ENCODE measurements around the gene NOL11. TPM values are rescaled to one million over a fixed set of nuclear protein-coding genes. Genes with fewer than 3 reads are reported as not detected.

NOL11 gene
- total RNA-seq, 1 donor from 2014 or later: 22.0 TPM

DNA sequence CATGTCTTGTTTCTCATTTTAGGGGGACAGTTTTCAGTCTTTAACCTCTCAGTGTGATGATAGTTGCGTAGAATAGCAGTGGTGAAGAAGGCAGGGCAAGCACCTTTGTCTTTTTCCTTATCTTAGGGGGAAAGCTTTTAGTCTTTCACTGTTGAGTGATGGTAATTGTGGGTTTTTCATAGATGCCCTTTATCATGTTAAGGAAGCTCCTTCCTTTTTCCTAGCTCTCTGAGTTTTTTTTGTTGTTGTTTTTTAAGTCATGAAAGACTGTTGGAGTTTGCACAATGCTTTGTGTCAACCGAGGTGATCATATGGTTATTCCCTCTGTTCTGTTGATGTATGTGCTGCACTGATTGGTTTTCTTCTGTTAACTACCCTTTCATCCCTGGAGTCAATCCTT lies 15.7 kb downstream of the NOL11 start:
- Histone ChIP-seq H3K27ac (no peak overlapping the region), H3K4me3 (no peak overlapping the region), H3K27me3 (no peaks in the 10 kb centered on the region), H3K9me3 (no peaks in the 10 kb centered on the region), H3K4me1 (no peaks in the 10 kb centered on the region), H3K36me3 (peaks cover 63 to 78% of the 10 kb centered on the region in 2 donors)
- DNase-seq (ENCODE audit: low spot score in 2 of 2): no peak
- intact Hi-C loops (cut with DNase I): no loop called here
- TF ChIP-seq, protein P1, sequence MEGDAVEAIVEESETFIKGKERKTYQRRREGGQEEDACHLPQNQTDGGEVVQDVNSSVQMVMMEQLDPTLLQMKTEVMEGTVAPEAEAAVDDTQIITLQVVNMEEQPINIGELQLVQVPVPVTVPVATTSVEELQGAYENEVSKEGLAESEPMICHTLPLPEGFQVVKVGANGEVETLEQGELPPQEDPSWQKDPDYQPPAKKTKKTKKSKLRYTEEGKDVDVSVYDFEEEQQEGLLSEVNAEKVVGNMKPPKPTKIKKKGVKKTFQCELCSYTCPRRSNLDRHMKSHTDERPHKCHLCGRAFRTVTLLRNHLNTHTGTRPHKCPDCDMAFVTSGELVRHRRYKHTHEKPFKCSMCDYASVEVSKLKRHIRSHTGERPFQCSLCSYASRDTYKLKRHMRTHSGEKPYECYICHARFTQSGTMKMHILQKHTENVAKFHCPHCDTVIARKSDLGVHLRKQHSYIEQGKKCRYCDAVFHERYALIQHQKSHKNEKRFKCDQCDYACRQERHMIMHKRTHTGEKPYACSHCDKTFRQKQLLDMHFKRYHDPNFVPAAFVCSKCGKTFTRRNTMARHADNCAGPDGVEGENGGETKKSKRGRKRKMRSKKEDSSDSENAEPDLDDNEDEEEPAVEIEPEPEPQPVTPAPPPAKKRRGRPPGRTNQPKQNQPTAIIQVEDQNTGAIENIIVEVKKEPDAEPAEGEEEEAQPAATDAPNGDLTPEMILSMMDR (IDR thresholded peaks at IDR 0.05): no peak

DNA sequence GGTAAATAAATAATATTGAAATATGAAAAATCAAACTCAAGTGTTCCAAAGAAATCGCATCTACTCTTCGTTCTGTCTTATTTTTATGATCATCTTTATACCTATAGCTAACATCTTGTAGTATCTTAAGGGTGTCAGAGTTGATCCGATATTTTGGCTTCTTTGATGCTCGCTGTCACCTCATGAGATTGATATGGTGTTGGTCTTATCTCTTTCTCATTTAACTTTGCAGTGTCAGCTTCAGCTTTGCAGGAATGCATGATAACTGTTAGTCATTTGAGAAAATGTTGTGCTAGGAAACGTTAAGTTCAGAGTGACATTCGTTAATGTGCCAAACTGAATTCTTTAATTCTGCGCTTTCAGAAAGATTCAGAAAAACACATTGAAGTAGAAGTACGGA lies 19.4 kb downstream of the NOL11 start:
- intact Hi-C loops (cut with DNase I): no loop called here
- peaks cover 75 to 80% of the 10 kb centered on the region in 2 donors for H3K36me3 ChIP-seq
- no peaks in the 10 kb centered on the region for H3K4me1 ChIP-seq
- H3K4me3 ChIP-seq: no peak overlapping the region
- H3K27ac ChIP-seq: no peak overlapping the region
- no peak for DNase-seq (ENCODE audit: low spot score in 2 of 2)
- H3K27me3 ChIP-seq: no peaks in the 10 kb centered on the region
- TF ChIP-seq, protein P1 (IDR thresholded peaks at IDR 0.05): no peak
- H3K9me3 ChIP-seq: no peaks in the 10 kb centered on the region

DNA sequence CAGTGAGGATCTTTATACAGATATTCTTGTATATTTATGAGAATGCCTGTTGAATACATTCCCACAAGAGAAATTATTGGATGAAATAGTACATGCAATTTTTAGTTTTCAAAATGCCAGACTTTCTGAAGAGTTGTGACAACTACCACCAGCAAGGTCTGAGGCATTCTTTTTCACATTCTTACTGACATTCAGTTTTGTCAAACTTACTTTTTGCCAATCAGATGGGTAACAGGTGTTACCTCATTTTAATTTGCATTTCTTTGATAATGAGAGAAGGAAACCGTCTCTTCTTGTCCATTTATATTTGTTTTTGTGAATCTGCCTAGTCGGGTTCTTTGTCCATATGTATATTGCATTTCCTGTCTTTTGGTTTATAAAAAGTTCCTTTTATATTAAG lies 24.3 kb downstream of the NOL11 start:
- Histone ChIP-seq H3K27ac (no peak overlapping the region), H3K4me1 (no peaks in the 10 kb centered on the region), H3K9me3 (no peaks in the 10 kb centered on the region), H3K27me3 (no peaks in the 10 kb centered on the region), H3K36me3 (peaks cover 74 to 82% of the 10 kb centered on the region in 2 donors), H3K4me3 (no peak overlapping the region)
- DNase-seq (ENCODE audit: low spot score in 2 of 2): no peak
- intact Hi-C loops (cut with DNase I): no loop called here
- TF ChIP-seq, protein P1 (IDR thresholded peaks at IDR 0.05): no peak

DNA sequence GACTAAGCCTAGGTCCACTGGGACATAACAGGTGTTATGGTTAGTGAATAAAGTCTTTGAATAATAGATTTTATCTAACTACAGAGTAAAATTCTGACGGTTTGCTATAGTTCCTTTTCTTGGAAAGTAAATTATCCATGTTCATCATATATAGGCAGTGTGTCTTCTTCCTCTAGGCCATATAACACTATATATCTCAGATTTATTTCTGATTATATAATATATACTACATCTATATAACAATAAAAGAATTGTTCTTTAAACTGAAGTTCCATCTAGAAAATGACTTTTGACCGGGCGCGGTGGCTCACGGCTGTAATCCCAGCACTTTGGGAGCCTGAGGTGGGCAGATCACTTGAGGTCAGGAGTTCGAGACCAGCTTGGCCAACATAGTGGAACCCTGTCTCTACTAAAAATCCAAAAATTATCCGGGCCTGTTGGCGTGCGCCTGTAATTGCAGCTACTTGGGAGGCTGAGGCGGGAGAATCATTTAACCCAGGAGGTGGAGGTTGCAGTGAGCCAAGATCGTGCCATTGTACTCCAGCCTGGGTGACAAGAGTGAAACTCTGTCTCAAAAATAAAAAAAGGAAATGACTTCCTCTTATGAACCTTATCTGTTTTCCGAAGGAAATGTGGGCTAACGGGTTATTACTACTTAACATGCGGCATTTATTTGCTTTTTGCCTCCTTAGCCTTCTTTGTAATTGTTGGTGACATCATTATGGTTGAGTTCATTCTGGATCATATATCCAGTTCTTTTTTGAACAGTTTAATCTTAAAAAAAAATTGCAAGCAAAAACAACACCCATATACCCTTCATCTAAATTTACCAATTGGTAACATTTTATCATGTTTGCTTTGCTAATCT lies 29.2 kb downstream of the NOL11 start:
- Histone ChIP-seq H3K9me3 (no peaks in the 10 kb centered on the region), H3K4me3 (no peak overlapping the region), H3K36me3 (peaks cover 54 to 68% of the 10 kb centered on the region in 2 donors), H3K27me3 (no peaks in the 10 kb centered on the region), H3K4me1 (no peaks in the 10 kb centered on the region), H3K27ac (no peak overlapping the region)
- DNase-seq (ENCODE audit: low spot score in 2 of 2): no peak
- intact Hi-C loops (cut with DNase I): no loop called here
- TF ChIP-seq, protein P1 (IDR thresholded peaks at IDR 0.05): no peak

DNA sequence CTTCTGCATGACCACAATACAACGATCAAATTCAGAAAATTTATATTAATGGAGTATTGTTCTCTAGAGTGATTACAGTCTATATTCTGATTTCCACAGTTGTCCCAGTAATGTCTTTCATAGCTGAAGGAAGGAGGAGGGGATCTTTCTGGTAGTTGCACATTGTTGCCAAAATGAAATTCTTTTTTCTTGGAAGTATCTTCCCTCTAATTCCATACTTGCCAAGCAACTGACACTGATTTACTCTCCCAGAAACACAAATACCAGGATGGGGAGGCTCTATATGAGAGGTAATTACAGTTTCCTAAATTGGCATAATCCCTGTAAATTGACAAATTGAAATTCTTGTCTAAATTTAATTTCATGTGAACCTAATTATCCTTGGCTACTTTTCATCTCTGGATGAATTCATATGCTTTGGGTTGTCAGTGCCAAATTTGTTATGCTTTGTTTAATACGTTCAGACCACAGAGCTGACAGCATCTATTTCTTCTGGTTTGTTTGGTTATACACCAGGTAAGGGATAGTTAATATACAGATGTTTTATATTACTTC lies 30.0 kb downstream of the NOL11 start:
- Histone ChIP-seq H3K4me1 (no peaks in the 10 kb centered on the region), H3K9me3 (no peaks in the 10 kb centered on the region), H3K27ac (no peak overlapping the region), H3K27me3 (no peaks in the 10 kb centered on the region), H3K36me3 (peaks cover 54 to 61% of the 10 kb centered on the region in 2 donors), H3K4me3 (no peak overlapping the region)
- TF ChIP-seq, protein P1 (IDR thresholded peaks at IDR 0.05): no peak
- intact Hi-C loops (cut with DNase I): no loop called here
- no peak for DNase-seq (ENCODE audit: low spot score in 2 of 2)
